ENCODE data around the gene NXNL1. TPM values are rescaled to one million over a fixed set of nuclear protein-coding genes. Genes with fewer than 3 reads are reported as not detected.

Gene NXNL1
- total and polyA plus RNA-seq, 2 of the 8 experiments (the other 6 are each of a cell fraction or from before 2014, with no cell fraction given) = not detected

DNA sequence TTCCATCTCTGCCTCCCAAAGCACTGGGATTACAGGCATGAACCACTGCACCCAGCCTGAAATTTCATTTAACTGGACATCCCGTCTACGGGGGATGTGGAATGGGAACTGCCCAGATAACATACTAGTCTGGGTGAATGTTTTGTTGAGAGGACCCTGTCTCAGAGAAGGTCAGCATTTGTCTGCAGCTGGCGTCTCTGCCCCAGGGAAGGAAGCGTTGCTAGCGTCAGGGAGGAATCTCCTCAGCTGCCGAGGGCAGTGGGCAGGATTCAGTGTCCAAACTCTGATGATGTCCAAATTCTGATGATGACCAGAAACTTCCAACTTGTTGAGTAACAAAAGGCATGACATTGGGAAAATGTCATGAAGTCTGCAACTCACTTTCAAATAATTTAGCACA lies 3.1 kb downstream of the NXNL1 start:
- Histone ChIP-seq H4K20me1 (replicated peaks in 1 of 2; ENCODE audit: control insufficient read depth in 1 of 2, insufficient read depth in 2 of 2, low read length in 2 of 2) (peaks cover 0 to 2% of the 10 kb centered on the region in 2 experiments), H3K79me2 (ENCODE audit: control insufficient read depth in 1 of 2, insufficient read depth in 2 of 2, low read length in 2 of 2) (no peaks in the 10 kb centered on the region), H3K4me2 (ENCODE audit: insufficient read depth in 1 of 2, low read depth in 2 of 2, low read length in 2 of 2) (no peak overlapping the region), H3K56ac (replicated peaks; ENCODE audit: insufficient read length, low read depth, low read length) (no peak overlapping the region), H3K23me2 (ENCODE audit: low read depth, low read length) (no peaks in the 10 kb centered on the region; the same call in 1 of the 2 replicates), H2BK120ac (replicated peaks; ENCODE audit: low read depth, low read length) (no peak overlapping the region), H3K4ac (replicated peaks; ENCODE audit: insufficient read length, low read depth, low read length) (no peak overlapping the region), H4K5ac (ENCODE audit: insufficient read length, low read depth, low read length) (no peak overlapping the region), H3K18ac (ENCODE audit: extremely low read depth, low read length) (no peak overlapping the region), H3K27me3 (replicated peaks in 1 of 4; ENCODE audit: control insufficient read depth in 3 of 4, extremely low read depth in 1 of 4, insufficient read depth in 3 of 4, low read length in 3 of 4) (peaks cover 6 to 27% (median 22%) of the 10 kb centered on the region in 4 experiments), H3K9ac (replicated peaks in 1 of 4; ENCODE audit: extremely low read depth in 1 of 4, low read depth in 3 of 4, low read length in 3 of 4) (no peak overlapping the region), H3K14ac (ENCODE audit: insufficient read length) (no peak overlapping the region), H3K79me1 (ENCODE audit: low read depth, low read length) (no peaks in the 10 kb centered on the region), H2BK20ac (ENCODE audit: low read length) (no peak overlapping the region), H3K4me3 (ENCODE audit: extremely low read depth in 1 of 4, insufficient read depth in 2 of 4, low read depth in 3 of 4, low read length in 4 of 4) (no peak overlapping the region), H2BK15ac (ENCODE audit: low read length) (no peak overlapping the region), H2AFZ (ENCODE audit: low read length) (no peak overlapping the region), H3K27ac (ENCODE audit: low read depth, low read length) (no peak overlapping the region), H2BK5ac (ENCODE audit: low read depth, low read length) (no peak overlapping the region), H4K8ac (ENCODE audit: extremely low read depth, insufficient read depth, low read length) (no peak overlapping the region), H3K9me3 (ENCODE audit: insufficient read depth in 2 of 2, low read depth in 1 of 2, low read length in 1 of 2) (no peaks in the 10 kb centered on the region), H2AK5ac (ENCODE audit: low read depth, low read length) (no peak overlapping the region), H3K23ac (ENCODE audit: insufficient read length) (no peak overlapping the region), H4K91ac (replicated peaks; ENCODE audit: insufficient read length, low read length) (no peak overlapping the region), H3K4me1 (replicated peaks in 1 of 4; ENCODE audit: control insufficient read depth in 3 of 4, insufficient read depth in 4 of 4, low read length in 3 of 4) (peaks cover 0 to 9% (median 4%) of the 10 kb centered on the region in 4 experiments; a peak in 5 of 7 replicates), H3K36me3 (ENCODE audit: control insufficient read depth in 2 of 4, insufficient read depth in 4 of 4, low read length in 3 of 4) (no peaks in the 10 kb centered on the region), H2BK12ac (ENCODE audit: low read depth, low read length) (peak overlapping the region; percentile 71; the same call in 1 of the 2 replicates)
- FAIRE-seq (no peak), DNase-seq (ENCODE audit: low read depth in 1 of 2, low spot score in 2 of 2) (no peak)
- POLR2A ChIA-PET (ENCODE audit: partially characterized antibody) = no interaction called here
- CTCF ChIA-PET (ENCODE audit: partially characterized antibody) = interaction anchor here (0.7 to 2.8 kb wide), 3 partner anchors 9 to 788 kb away, joined by 3 to 13 read pairs (median 3); no protein-coding TSS in a partner anchor
- 83% methylated on average over 6 of the region's 6 CpGs; no CpG with 5 or more reads in 1 of the 2 experiments for WGBS, 2 experiments (ENCODE audit: extremely low coverage in 1 of 2, insufficient coverage in 1 of 2, insufficient read length in 1 of 2, insufficient replicate concordance in 2 of 2, low coverage in 1 of 2, low lambda C conversion rate in 2 of 2, missing lambda C conversion rate in 1 of 2)
- TF ChIP-seq JUND (IDR thresholded peaks at IDR 0.05; ENCODE audit: low read length) = no peak
- no peak for TF ChIP-seq SP1 (IDR thresholded peaks at IDR 0.05; ENCODE audit: low read depth, low read length)
- no peak for TF ChIP-seq POLR2AphosphoS5 (IDR thresholded peaks at IDR 0.05; ENCODE audit: low read depth, low read length)
- TF ChIP-seq SRF (IDR thresholded peaks at IDR 0.05; ENCODE audit: low read depth, low read length) = no peak
- no peak for TF ChIP-seq TCF12 (IDR thresholded peaks at IDR 0.05; ENCODE audit: low read depth, low read length)
- TF ChIP-seq RNF2 (IDR thresholded peaks at IDR 0.05; ENCODE audit: borderline replicate concordance, low read depth, low read length, missing control alignments, poor library complexity, severe bottlenecking) = no peak
- TF ChIP-seq TAF7 (optimal IDR thresholded peaks at IDR 0.05; ENCODE audit: borderline replicate concordance, low read depth, low read length) = no peak
- TF ChIP-seq GABPA (IDR thresholded peaks at IDR 0.05; ENCODE audit: borderline replicate concordance, insufficient read depth, low read length) = no peak
- no peak for TF ChIP-seq CBX5 (IDR thresholded peaks at IDR 0.05; ENCODE audit: low read depth, low read length)
- TF ChIP-seq BACH1 (IDR thresholded peaks at IDR 0.05; ENCODE audit: low read length) = no peak
- TF ChIP-seq YY1 (IDR thresholded peaks at IDR 0.05; ENCODE audit: low read depth, low read length) = no peak
- TF ChIP-seq KDM1A (IDR thresholded peaks at IDR 0.05; ENCODE audit: borderline replicate concordance, low read length) = no peak
- TF ChIP-seq RAD21 (IDR thresholded peaks at IDR 0.05 in 1 of 2, conservative IDR thresholded peaks at IDR 0.05 in 1 of 2; ENCODE audit: low read depth in 2 of 2, low read length in 2 of 2) = no peak
- TF ChIP-seq SIN3A (conservative IDR thresholded peaks at IDR 0.05 in 1 of 2, IDR thresholded peaks at IDR 0.05 in 1 of 2; ENCODE audit: low read depth in 1 of 2, low read length in 2 of 2) = no peak

All from H1 (cell line).